Fibroblast of lung (primary cell): Measurements from ENCODE around the gene ABCA2. TPM values are rescaled to one million over a fixed set of nuclear protein-coding genes. Genes with fewer than 3 reads are reported as not detected.

Experiments
- DNase-seq, 2 donors: peaks; one replicate each; pipeline versions ENCODE4 v3.0.0 to v3.0.0-alpha.2; 2010; ENCODE audit warnings: low read depth in 2 of 2
- H2AFZ ChIP-seq: 2 replicates; pipeline ENCODE4 v1.5.1; 2012; ENCODE audit warnings: low read length, control low read depth, inconsistent platforms
- H3K27ac ChIP-seq: 2 replicates; pipeline ENCODE4 v1.5.1; 2011; ENCODE audit warnings: low read length, control low read depth; ENCODE audit not compliant: insufficient read depth
- H3K27me3 ChIP-seq: 2 replicates; pipeline ENCODE4 v1.5.1; 2011; ENCODE audit warnings: mild to moderate bottlenecking, low read length; ENCODE audit not compliant: control insufficient read depth, insufficient read depth
- H3K36me3 ChIP-seq: 2 replicates; pipeline ENCODE4 v1.5.1; 2011; ENCODE audit warnings: low read length; ENCODE audit not compliant: control insufficient read depth, insufficient read depth
- H3K4me1 ChIP-seq: 2 replicates; pipeline ENCODE4 v1.5.1; 2011; ENCODE audit warnings: low read length; ENCODE audit not compliant: control insufficient read depth, insufficient read depth; ENCODE audit errors: extremely low read depth
- H3K4me2 ChIP-seq: 2 replicates; pipeline ENCODE4 v1.5.1; 2011; ENCODE audit warnings: low read length, control low read depth; ENCODE audit not compliant: insufficient read depth; ENCODE audit errors: extremely low read depth
- H3K4me3 ChIP-seq, 4 experiments: fragments of 200-600 bp in 1 of 4; sonication (generic) in 1 of 4; replicated peaks in 1 of 4; 2 replicates each; pipeline ENCODE4 v1.5.1; 2011 to 2016; ENCODE audit warnings: low read length in 4 of 4, low read depth in 3 of 4, mild to moderate bottlenecking in 3 of 4, control low read depth in 2 of 4, inconsistent platforms in 1 of 4, mixed read lengths in 1 of 4; ENCODE audit not compliant: insufficient read depth in 1 of 4; ENCODE audit errors: control extremely low read depth in 1 of 4
- H3K79me2 ChIP-seq: 2 replicates; pipeline ENCODE4 v1.5.1; 2012; ENCODE audit warnings: mild to moderate bottlenecking, low read length, inconsistent platforms; ENCODE audit not compliant: control insufficient read depth, insufficient read depth
- H3K9ac ChIP-seq: 2 replicates; pipeline ENCODE4 v1.5.1; 2011; ENCODE audit warnings: mild to moderate bottlenecking, low read length, control low read depth; ENCODE audit not compliant: insufficient read depth
- H3K9me3 ChIP-seq: 2 replicates; pipeline ENCODE4 v1.5.1; 2012; ENCODE audit warnings: low read depth, low read length; ENCODE audit not compliant: control insufficient read depth, insufficient read depth
- H4K20me1 ChIP-seq: 2 replicates; pipeline ENCODE4 v1.5.1; 2011; ENCODE audit warnings: low read length; ENCODE audit not compliant: control insufficient read depth, insufficient read depth; ENCODE audit errors: extremely low read depth
- EZH2 ChIP-seq: IDR thresholded peaks from 2 replicates; pipeline ENCODE4 v1.5.1; 2012; ENCODE audit warnings: low read length, control low read depth, mild to moderate bottlenecking; ENCODE audit errors: missing control alignments
- polyA plus RNA-seq, 2 donors: library from polyadenylated mRNA; depleted of rRNA in 1 of 2; stranded (reverse) in 1 of 2; unstranded in 1 of 2; fragments of >200 nt; gene quantifications; 2 replicates each; pipeline ENCODE4 v1.2.1, GENCODE V29; 2011 to 2012; ENCODE audit warnings: missing spikeins in 1 of 2
- total RNA-seq: library from RNA; depleted of rRNA; stranded (reverse); fragments of >200 nt; gene quantifications from 2 replicates; pipeline ENCODE4 v1.2.1, GENCODE V29; 2014
- TF ChIP-seq, protein P1 (sequence below), 2 donors: IDR thresholded peaks in 1 of 2; conservative IDR thresholded peaks in 1 of 2; 1 replicate in 1 of 2; 2 replicates in 1 of 2; pipeline ENCODE4 v1.5.1; 2011 to 2012; ENCODE audit warnings: low read length in 2 of 2, control low read depth in 1 of 2, inconsistent platforms in 1 of 2, low read depth in 1 of 2, mild to moderate bottlenecking in 1 of 2

ABCA2 gene
- total and polyA plus RNA-seq, 2 donors (not counting 1 experiment from before 2014, with no cell fraction given) = 8.5 to 21.8 TPM

DNA sequence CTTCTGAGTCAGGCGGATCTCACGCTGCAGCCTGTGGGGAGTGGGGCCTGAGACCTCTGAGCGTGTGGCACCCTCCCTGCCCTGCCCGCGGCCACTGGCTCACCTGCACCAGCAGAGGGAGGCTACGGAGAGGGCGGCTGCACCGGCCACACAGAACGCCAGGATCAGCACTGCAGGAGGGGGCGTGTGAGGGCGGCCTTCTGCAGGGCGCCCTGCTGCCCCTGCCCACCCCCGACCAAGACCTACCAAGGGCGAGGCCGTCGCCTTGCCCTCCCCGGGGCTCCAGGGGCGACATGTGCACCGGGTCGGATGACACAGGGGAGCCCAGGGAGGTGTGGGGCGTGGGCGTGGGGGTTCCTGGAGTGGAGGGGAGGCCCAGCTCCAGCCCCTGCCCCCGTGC is 12.5 kb upstream of the ABCA2 start:
- no peak for DNase-seq
- H3K27me3 ChIP-seq = no peaks in the 10 kb centered on the region
- TF ChIP-seq EZH2 = no peak
- TF ChIP-seq, protein P1, sequence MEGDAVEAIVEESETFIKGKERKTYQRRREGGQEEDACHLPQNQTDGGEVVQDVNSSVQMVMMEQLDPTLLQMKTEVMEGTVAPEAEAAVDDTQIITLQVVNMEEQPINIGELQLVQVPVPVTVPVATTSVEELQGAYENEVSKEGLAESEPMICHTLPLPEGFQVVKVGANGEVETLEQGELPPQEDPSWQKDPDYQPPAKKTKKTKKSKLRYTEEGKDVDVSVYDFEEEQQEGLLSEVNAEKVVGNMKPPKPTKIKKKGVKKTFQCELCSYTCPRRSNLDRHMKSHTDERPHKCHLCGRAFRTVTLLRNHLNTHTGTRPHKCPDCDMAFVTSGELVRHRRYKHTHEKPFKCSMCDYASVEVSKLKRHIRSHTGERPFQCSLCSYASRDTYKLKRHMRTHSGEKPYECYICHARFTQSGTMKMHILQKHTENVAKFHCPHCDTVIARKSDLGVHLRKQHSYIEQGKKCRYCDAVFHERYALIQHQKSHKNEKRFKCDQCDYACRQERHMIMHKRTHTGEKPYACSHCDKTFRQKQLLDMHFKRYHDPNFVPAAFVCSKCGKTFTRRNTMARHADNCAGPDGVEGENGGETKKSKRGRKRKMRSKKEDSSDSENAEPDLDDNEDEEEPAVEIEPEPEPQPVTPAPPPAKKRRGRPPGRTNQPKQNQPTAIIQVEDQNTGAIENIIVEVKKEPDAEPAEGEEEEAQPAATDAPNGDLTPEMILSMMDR (conservative IDR thresholded peaks at IDR 0.05 in 1 of 2, IDR thresholded peaks at IDR 0.05 in 1 of 2; ENCODE audit: low read depth in 1 of 2, low read length in 2 of 2) = no peak
- H3K36me3 ChIP-seq = peaks cover 11% of the 10 kb centered on the region
- H4K20me1 ChIP-seq = no peaks in the 10 kb centered on the region
- H3K4me3 ChIP-seq = no peak overlapping the region
- no peaks in the 10 kb centered on the region for H3K9me3 ChIP-seq
- H3K27ac ChIP-seq = no peak overlapping the region
- H2AFZ ChIP-seq = no peak overlapping the region
- peaks cover 18% of the 10 kb centered on the region for H3K79me2 ChIP-seq
- H3K9ac ChIP-seq = no peak overlapping the region
- H3K4me1 ChIP-seq = peaks cover 3% of the 10 kb centered on the region
- H3K4me2 ChIP-seq = no peak overlapping the region

DNA sequence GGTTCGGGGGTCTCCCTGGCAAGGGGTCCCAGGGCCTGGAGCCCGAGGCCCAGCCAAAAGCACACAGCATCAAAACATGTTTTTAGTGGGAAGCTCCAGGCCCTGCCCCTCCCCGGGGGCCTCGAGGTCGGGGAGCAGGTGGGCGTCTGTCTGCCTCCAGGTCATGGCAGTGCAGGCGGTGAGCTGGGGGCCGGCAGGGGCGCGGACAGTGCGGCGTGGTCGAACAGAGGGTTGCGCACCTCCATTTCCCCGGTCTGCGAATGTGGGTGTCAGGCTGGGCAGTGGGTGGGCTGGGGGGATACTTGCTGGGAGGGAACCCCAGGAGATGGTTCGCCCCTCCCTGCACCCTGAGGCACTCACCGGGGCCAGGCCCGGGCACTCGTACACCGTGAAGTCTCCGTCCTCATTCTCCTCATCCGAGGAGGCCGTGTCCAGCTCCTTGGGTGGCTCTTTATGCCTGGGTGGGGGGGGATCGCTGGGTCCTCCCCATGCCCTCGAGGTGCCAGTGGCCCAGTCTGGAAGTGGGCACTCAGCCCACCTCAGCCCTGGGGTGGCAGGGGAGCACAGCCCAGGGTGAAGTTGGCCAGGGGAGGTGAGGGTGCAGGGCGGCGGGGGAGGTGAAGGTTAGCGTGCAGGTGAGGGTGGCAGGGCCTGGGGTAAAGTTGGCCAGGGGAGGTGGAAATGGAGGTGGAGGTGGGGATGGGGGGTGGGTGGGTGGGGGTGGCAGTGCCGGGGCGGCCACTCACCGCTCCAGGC is 11.8 kb upstream of the ABCA2 start:
- Histone ChIP-seq H3K4me1 (peaks cover 3% of the 10 kb centered on the region), H3K4me3 (no peak overlapping the region), H4K20me1 (no peaks in the 10 kb centered on the region), H3K36me3 (peaks cover 11% of the 10 kb centered on the region), H3K27me3 (no peaks in the 10 kb centered on the region), H3K9ac (no peak overlapping the region), H3K9me3 (no peaks in the 10 kb centered on the region), H3K4me2 (no peak overlapping the region), H2AFZ (no peak overlapping the region), H3K79me2 (peaks cover 13% of the 10 kb centered on the region), H3K27ac (no peak overlapping the region)
- TF ChIP-seq, protein P1 (conservative IDR thresholded peaks at IDR 0.05 in 1 of 2, IDR thresholded peaks at IDR 0.05 in 1 of 2; ENCODE audit: low read depth in 1 of 2, low read length in 2 of 2) = no peak
- no peak for TF ChIP-seq EZH2
- no peak for DNase-seq

DNA sequence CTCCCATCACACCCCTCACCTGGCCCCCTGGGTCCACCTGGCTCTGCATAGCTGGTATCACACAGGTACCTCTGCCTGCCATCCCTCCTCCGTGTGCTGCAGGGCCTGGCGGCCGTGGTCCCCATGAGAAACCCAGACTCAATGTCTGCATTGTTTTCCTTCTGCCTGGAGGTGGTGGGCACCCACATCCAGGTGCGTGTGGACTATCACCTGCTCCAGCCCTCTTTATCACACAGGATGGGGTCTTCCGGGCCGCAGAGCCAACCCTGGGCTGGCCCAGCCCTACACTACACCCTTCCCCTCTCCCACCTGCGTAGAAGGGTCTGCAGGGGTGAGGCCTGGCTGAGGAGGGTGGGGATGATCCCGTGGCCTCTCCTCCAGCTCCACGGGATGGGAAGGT is 10.9 kb upstream of the ABCA2 start:
- H3K9me3 ChIP-seq = no peaks in the 10 kb centered on the region
- no peak overlapping the region for H3K4me2 ChIP-seq
- no peak overlapping the region for H3K4me3 ChIP-seq
- peaks cover 5% of the 10 kb centered on the region for H3K79me2 ChIP-seq
- no peak overlapping the region for H3K27ac ChIP-seq
- TF ChIP-seq, protein P1 (conservative IDR thresholded peaks at IDR 0.05 in 1 of 2, IDR thresholded peaks at IDR 0.05 in 1 of 2; ENCODE audit: low read depth in 1 of 2, low read length in 2 of 2) = no peak
- TF ChIP-seq EZH2 = no peak
- peaks cover 11% of the 10 kb centered on the region for H3K36me3 ChIP-seq
- no peak for DNase-seq
- H3K4me1 ChIP-seq = peaks cover under 1% of the 10 kb centered on the region
- no peak overlapping the region for H3K9ac ChIP-seq
- no peaks in the 10 kb centered on the region for H4K20me1 ChIP-seq
- no peaks in the 10 kb centered on the region for H3K27me3 ChIP-seq
- no peak overlapping the region for H2AFZ ChIP-seq
